Measurements from ENCODE around the gene MCF2L. TPM values are rescaled to one million over a fixed set of nuclear protein-coding genes. Genes with fewer than 3 reads are reported as not detected.

MCF2L gene
- total and polyA plus RNA-seq, 2 experiments from 2014 or later: 4.8 to 25.6 TPM

DNA sequence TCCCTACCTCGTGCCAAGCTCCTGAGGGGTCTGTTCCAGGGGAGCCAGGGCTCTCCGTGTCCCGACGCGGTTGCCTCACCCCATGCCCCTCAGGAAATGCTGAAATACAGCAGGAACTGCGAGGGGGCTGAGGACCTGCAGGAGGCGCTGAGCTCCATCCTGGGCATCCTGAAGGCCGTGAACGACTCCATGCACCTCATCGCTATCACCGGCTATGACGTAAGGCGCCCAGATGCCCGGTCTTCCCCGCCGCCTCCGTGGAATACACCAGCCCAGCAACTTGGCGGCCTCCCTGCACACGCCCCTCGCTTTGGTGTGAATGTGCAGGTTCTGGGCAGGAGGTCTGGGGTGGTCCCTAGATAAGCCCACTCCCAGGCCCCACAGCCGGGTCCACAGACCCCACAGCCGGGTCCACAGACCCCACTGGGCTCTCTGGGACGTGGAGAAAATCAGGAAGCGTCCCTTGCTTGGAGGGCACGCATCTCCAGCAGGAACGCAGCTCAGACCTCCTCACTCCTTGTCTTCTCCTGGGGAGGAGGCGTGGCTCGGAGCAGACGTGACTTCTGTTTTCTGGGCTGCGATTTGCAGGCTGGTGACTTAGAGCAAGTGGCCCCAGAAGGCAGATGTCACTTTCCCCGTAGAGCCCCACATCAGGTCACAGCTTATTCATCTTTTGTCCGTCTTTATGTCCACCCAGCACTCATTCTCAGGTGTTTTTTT lies 117.2 kb downstream of the MCF2L start:
- H3K36me3 ChIP-seq (ENCODE audit: insufficient read depth): no peaks in the 10 kb centered on the region
- no peak overlapping the region for H3K4me3 Mint-ChIP-seq
- H3K27me3 Mint-ChIP-seq (ENCODE audit: insufficient read depth, low read depth, poor library complexity): peaks cover 17% of the 10 kb centered on the region
- H3K79me2 ChIP-seq (replicated peaks; ENCODE audit: insufficient read depth): no peaks in the 10 kb centered on the region
- no peaks in the 10 kb centered on the region for H3K4me1 ChIP-seq (ENCODE audit: insufficient read depth)
- ATAC-seq (peak; percentile 57), DNase-seq (ENCODE audit: low spot score) (peak; percentile 74)
- no peaks in the 10 kb centered on the region for H4K20me1 ChIP-seq (replicated peaks; ENCODE audit: insufficient read depth)
- H3K9me2 ChIP-seq (ENCODE audit: insufficient read depth): no peaks in the 10 kb centered on the region
- no peaks in the 10 kb centered on the region for H3K9me3 Mint-ChIP-seq
- peaks cover 3% of the 10 kb centered on the region; the same call in 1 of the 3 replicates for H3K36me3 Mint-ChIP-seq (ENCODE audit: low read depth)
- TF ChIP-seq CREB1 (CRISPR knock-in tag; IDR thresholded peaks at IDR 0.05; ENCODE audit: low read depth) (no peak), EZH2 (IDR thresholded peaks at IDR 0.05; ENCODE audit: low read depth, unreplicated experiment) (no peak), POLR2AphosphoS5 (IDR thresholded peaks at IDR 0.05; ENCODE audit: low read depth) (no peak), CTCF (conservative IDR thresholded peaks at IDR 0.05; ENCODE audit: low read depth in 2 of 2) (peak; percentile 49 to 79), STAT1 (IDR thresholded peaks at IDR 0.05; ENCODE audit: unreplicated experiment) (no peak), ZNF114 (CRISPR knock-in tag; IDR thresholded peaks at IDR 0.05) (no peak)
- no peak overlapping the region for H3K4me2 ChIP-seq
- no peak overlapping the region for H3K4me3 ChIP-seq
- H2AFZ ChIP-seq: no peak overlapping the region
- no peaks in the 10 kb centered on the region for H3K27me3 ChIP-seq (ENCODE audit: insufficient read depth)
- H3K4me1 Mint-ChIP-seq: peaks cover 17% of the 10 kb centered on the region
- H3F3A ChIP-seq (replicated peaks; ENCODE audit: low read depth): 0 out of 2 replicates have a peak, but pooled peaks cover 4% of the 10 kb centered on the region
- H3K27ac ChIP-seq (ENCODE audit: low read depth): no peak overlapping the region
- no peak overlapping the region for H3K27ac Mint-ChIP-seq

GRCh38 chr13:113086991-113087922 lies 118.2 kb downstream of the MCF2L start:
- Histone ChIP-seq H3K4me2 (no peak overlapping the region), H3K36me3 (ENCODE audit: insufficient read depth) (no peaks in the 10 kb centered on the region), H2AFZ (no peak overlapping the region), H3K27ac (ENCODE audit: low read depth) (no peak overlapping the region), H4K20me1 (replicated peaks; ENCODE audit: insufficient read depth) (no peaks in the 10 kb centered on the region), H3K4me3 (no peak overlapping the region), H3F3A (replicated peaks; ENCODE audit: low read depth) (0 out of 2 replicates have a peak, but pooled peaks cover 4% of the 10 kb centered on the region), H3K79me2 (replicated peaks; ENCODE audit: insufficient read depth) (no peaks in the 10 kb centered on the region), H3K9me2 (ENCODE audit: insufficient read depth) (no peaks in the 10 kb centered on the region), H3K27me3 (ENCODE audit: insufficient read depth) (no peaks in the 10 kb centered on the region), H3K4me1 (ENCODE audit: insufficient read depth) (no peaks in the 10 kb centered on the region)
- Mint-ChIP-seq H3K27me3 (ENCODE audit: insufficient read depth, low read depth, poor library complexity) (peaks cover 15% of the 10 kb centered on the region), H3K36me3 (ENCODE audit: low read depth) (peaks cover 3% of the 10 kb centered on the region; the same call in 1 of the 3 replicates), H3K27ac (no peak overlapping the region), H3K4me3 (no peak overlapping the region), H3K4me1 (peaks cover 17% of the 10 kb centered on the region), H3K9me3 (no peaks in the 10 kb centered on the region)
- no peak for DNase-seq (ENCODE audit: low spot score)
- no peak for ATAC-seq
- TF ChIP-seq ZNF114 (CRISPR knock-in tag; IDR thresholded peaks at IDR 0.05) (no peak), POLR2AphosphoS5 (IDR thresholded peaks at IDR 0.05; ENCODE audit: low read depth) (no peak), JUNB (IDR thresholded peaks at IDR 0.05; ENCODE audit: unreplicated experiment) (no peak), NANOG (IDR thresholded peaks at IDR 0.05; ENCODE audit: borderline replicate concordance) (no peak), STAT1 (IDR thresholded peaks at IDR 0.05; ENCODE audit: unreplicated experiment) (no peak), EZH2 (IDR thresholded peaks at IDR 0.05; ENCODE audit: low read depth, unreplicated experiment) (no peak)
- TF ChIP-seq, protein P1, sequence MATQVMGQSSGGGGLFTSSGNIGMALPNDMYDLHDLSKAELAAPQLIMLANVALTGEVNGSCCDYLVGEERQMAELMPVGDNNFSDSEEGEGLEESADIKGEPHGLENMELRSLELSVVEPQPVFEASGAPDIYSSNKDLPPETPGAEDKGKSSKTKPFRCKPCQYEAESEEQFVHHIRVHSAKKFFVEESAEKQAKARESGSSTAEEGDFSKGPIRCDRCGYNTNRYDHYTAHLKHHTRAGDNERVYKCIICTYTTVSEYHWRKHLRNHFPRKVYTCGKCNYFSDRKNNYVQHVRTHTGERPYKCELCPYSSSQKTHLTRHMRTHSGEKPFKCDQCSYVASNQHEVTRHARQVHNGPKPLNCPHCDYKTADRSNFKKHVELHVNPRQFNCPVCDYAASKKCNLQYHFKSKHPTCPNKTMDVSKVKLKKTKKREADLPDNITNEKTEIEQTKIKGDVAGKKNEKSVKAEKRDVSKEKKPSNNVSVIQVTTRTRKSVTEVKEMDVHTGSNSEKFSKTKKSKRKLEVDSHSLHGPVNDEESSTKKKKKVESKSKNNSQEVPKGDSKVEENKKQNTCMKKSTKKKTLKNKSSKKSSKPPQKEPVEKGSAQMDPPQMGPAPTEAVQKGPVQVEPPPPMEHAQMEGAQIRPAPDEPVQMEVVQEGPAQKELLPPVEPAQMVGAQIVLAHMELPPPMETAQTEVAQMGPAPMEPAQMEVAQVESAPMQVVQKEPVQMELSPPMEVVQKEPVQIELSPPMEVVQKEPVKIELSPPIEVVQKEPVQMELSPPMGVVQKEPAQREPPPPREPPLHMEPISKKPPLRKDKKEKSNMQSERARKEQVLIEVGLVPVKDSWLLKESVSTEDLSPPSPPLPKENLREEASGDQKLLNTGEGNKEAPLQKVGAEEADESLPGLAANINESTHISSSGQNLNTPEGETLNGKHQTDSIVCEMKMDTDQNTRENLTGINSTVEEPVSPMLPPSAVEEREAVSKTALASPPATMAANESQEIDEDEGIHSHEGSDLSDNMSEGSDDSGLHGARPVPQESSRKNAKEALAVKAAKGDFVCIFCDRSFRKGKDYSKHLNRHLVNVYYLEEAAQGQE (IDR thresholded peaks at IDR 0.05; ENCODE audit: unreplicated experiment): no peak
